AG04449 (cell line): Measurements from ENCODE around the gene BANF2.

ENCODE experiments used
- CTCF ChIA-PET: fragments of 350-600 bp; formaldehyde crosslinking; extraction: SDS; loops from one replicate; lab custom pipeline; 2021; ENCODE audit warnings: antibody characterized with exemption; lab: Yijun Ruan, JAX
- POLR2A ChIA-PET: fragments of 400-600, 350-600 bp; formaldehyde crosslinking; extraction: SDS; loops from one replicate; lab custom pipeline; 2020; ENCODE audit warnings: antibody characterized with exemption, inconsistent platforms; lab: Yijun Ruan, JAX
- DNase-seq: peaks from one replicate; pipeline ENCODE4 v3.0.0-alpha.2; 2010; ENCODE audit warnings: low read depth, low spot score
- H3K4me3 ChIP-seq: 2 replicates; pipeline ENCODE4 v1.5.1; 2011; ENCODE audit warnings: low read depth, mild to moderate bottlenecking, control low read depth, low read length
- CTCF ChIP-seq: IDR thresholded peaks from one replicate; pipeline ENCODE4 v1.5.1; 2011; ENCODE audit warnings: mild to moderate bottlenecking, moderate library complexity, low read length, control low read depth, inconsistent platforms; ENCODE audit not compliant: insufficient read depth; ENCODE audit errors: missing control alignments

BANF2 gene

GRCh38 chr20:17732907-17733521 is 33.2 kb downstream of the BANF2 start:
- ChIA-PET CTCF (interaction anchor here (1.1 to 1.8 kb wide), 2 partner anchors 18 to 51 kb away, joined by 4 to 5 read pairs; partner anchors contain the start of gene RRBP1), POLR2A (no interaction called here)
- TF ChIP-seq CTCF: no peak
- no peak for DNase-seq
- H3K4me3 ChIP-seq: no peak overlapping the region

GRCh38 chr20:17733767-17734304 is 34.1 kb downstream of the BANF2 start:
- no peak overlapping the region for H3K4me3 ChIP-seq
- POLR2A ChIA-PET: interaction anchor here (0.6 kb wide), 1 partner anchor 101 kb away, joined by 3 read pairs; no protein-coding TSS in a partner anchor
- no peak for DNase-seq
- TF ChIP-seq CTCF: no peak
- CTCF ChIA-PET: interaction anchor here (0.7 to 1.8 kb wide), 5 partner anchors 19 to 166 kb away, joined by 3 to 5 read pairs (median 3); partner anchors contain the start of gene RRBP1

DNA sequence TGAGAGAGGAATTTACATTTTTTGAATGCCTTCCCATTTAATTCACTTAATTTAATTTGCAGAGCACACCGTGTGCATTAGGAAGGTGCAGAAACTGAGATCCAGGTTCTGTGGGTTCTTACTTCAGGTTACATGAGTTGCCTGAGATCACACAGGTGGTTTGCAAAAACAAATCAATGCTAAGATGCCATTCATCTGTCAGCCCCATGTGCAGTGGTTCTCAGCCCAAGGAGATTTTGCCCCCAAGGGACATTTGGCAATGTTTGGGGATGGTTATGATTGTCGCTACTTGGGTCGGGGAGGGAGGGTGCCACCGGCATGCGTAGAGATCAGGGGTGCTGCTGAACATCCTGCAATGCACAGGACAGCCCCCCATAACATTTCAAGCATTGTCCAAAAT is 34.6 kb downstream of the BANF2 start:
- no peak for DNase-seq
- no peak overlapping the region for H3K4me3 ChIP-seq
- no peak for TF ChIP-seq CTCF
- ChIA-PET CTCF (interaction anchor here (0.7 to 0.8 kb wide), 4 partner anchors 20 to 165 kb away, joined by 3 read pairs; no protein-coding TSS in a partner anchor), POLR2A (no interaction called here)

GRCh38 chr20:17735206-17735804 is 35.5 kb downstream of the BANF2 start:
- no peak for TF ChIP-seq CTCF
- ChIA-PET POLR2A (interaction anchor here (0.6 to 0.8 kb wide), 2 partner anchors 12 to 58 kb away, joined by 3 to 4 read pairs; no protein-coding TSS in a partner anchor), CTCF (interaction anchor here (0.7 to 1.2 kb wide), 3 partner anchors 21 to 162 kb away, joined by 3 to 4 read pairs (median 3); partner anchors contain the start of gene RRBP1)
- DNase-seq: peak; percentile 7
- no peak overlapping the region for H3K4me3 ChIP-seq

- POLR2A ChIA-PET: interaction anchor here (0.6 kb wide), 1 partner anchor 59 kb away, joined by 3 read pairs; no protein-coding TSS in a partner anchor
- TF ChIP-seq CTCF: no peak
- CTCF ChIA-PET: interaction anchor here (1.2 kb wide), 1 partner anchor 162 kb away, joined by 3 read pairs; no protein-coding TSS in a partner anchor
- DNase-seq: no peak
- no peak overlapping the region for H3K4me3 ChIP-seq
Measured at GRCh38 chr20:17735959-17736621, 36.3 kb downstream of the BANF2 start.
